Brain microvascular endothelial cell (primary cell): ENCODE results near the gene IQSEC1.
A peak's percentile ranks its signal among the peaks of the same experiment; 100 is the strongest.

Source experiments
- DNase-seq: peaks from one replicate; pipeline ENCODE4 v3.0.0-alpha.2; 2020
- H3K27ac ChIP-seq: fragments of 250-450 bp; sonication (Bioruptor Pico); 2 replicates; pipeline ENCODE4 v1.5.1; 2020; ENCODE audit warnings: mild to moderate bottlenecking, moderate library complexity
- H3K27me3 ChIP-seq: fragments of 250-450 bp; sonication (Bioruptor Pico); replicated peaks from 2 replicates; pipeline ENCODE4 v1.5.1; 2020; ENCODE audit warnings: mild to moderate bottlenecking
- H3K36me3 ChIP-seq: fragments of 250-450 bp; sonication (Bioruptor Pico); replicated peaks from 2 replicates; pipeline ENCODE4 v1.5.1; 2020; ENCODE audit warnings: mild to moderate bottlenecking
- H3K4me3 ChIP-seq: 2 replicates; pipeline ENCODE4 v1.5.1; 2011; ENCODE audit warnings: low read depth, mild to moderate bottlenecking, control low read depth, low read length, moderate library complexity
- in situ Hi-C: cut with HindIII; loops from 2 replicates; pipeline ENCODE4 v1.10.0; 2017; ENCODE audit warnings: low sequenced_read_pairs, low pct_ligation_motif_present
- TF ChIP-seq, protein P1 (sequence below): IDR thresholded peaks from 2 replicates; pipeline ENCODE4 v1.5.1; 2011; ENCODE audit warnings: low read depth, mild to moderate bottlenecking, moderate library complexity, low read length, control low read depth, inconsistent platforms; ENCODE audit errors: missing control alignments

The IQSEC1 gene

GRCh38 chr3:13073326-13074005, at the start of gene IQSEC1:
TSS of gene IQSEC1 (minus strand) at chr3:13073429. CDS start at chr3:13073014, 415 bp downstream.
- in situ Hi-C loops: no loop called here

GRCh38 chr3:13122081-13123012, 49.1 kb upstream of the IQSEC1 start:
- Histone ChIP-seq H3K36me3 (no peaks in the 10 kb centered on the region), H3K4me3 (no peak overlapping the region), H3K27ac (no peak overlapping the region), H3K27me3 (no peaks in the 10 kb centered on the region)
- in situ Hi-C loops: no loop called here
- DNase-seq: no peak
- TF ChIP-seq, protein P1, sequence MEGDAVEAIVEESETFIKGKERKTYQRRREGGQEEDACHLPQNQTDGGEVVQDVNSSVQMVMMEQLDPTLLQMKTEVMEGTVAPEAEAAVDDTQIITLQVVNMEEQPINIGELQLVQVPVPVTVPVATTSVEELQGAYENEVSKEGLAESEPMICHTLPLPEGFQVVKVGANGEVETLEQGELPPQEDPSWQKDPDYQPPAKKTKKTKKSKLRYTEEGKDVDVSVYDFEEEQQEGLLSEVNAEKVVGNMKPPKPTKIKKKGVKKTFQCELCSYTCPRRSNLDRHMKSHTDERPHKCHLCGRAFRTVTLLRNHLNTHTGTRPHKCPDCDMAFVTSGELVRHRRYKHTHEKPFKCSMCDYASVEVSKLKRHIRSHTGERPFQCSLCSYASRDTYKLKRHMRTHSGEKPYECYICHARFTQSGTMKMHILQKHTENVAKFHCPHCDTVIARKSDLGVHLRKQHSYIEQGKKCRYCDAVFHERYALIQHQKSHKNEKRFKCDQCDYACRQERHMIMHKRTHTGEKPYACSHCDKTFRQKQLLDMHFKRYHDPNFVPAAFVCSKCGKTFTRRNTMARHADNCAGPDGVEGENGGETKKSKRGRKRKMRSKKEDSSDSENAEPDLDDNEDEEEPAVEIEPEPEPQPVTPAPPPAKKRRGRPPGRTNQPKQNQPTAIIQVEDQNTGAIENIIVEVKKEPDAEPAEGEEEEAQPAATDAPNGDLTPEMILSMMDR: no peak

More at GRCh38 chr3:13073326-13074005, at the start of gene IQSEC1:
- DNase-seq: no peak
- Histone ChIP-seq H3K27me3 (peaks cover 52% of the 10 kb centered on the region), H3K36me3 (no peaks in the 10 kb centered on the region), H3K4me3 (no peak within 1 kb of the TSS), H3K27ac (no peak within 1 kb of the TSS)
- TF ChIP-seq, protein P1: no peak

- Histone ChIP-seq H3K36me3 (no peaks in the 10 kb centered on the region), H3K4me3 (no peak overlapping the region), H3K27ac (no peak overlapping the region), H3K27me3 (no peaks in the 10 kb centered on the region)
- TF ChIP-seq, protein P1: peak; percentile 3
- in situ Hi-C loops: no loop called here
- no peak for DNase-seq
Observed at GRCh38 chr3:13121553-13122001, 48.3 kb upstream of the IQSEC1 start.

- in situ Hi-C loops: no loop called here
- TF ChIP-seq, protein P1: no peak
- Histone ChIP-seq H3K27ac (no peak overlapping the region), H3K4me3 (no peak overlapping the region), H3K27me3 (no peaks in the 10 kb centered on the region), H3K36me3 (no peaks in the 10 kb centered on the region)
- no peak for DNase-seq
Observed at GRCh38 chr3:13120928-13121552, 47.8 kb upstream of the IQSEC1 start.

DNA sequence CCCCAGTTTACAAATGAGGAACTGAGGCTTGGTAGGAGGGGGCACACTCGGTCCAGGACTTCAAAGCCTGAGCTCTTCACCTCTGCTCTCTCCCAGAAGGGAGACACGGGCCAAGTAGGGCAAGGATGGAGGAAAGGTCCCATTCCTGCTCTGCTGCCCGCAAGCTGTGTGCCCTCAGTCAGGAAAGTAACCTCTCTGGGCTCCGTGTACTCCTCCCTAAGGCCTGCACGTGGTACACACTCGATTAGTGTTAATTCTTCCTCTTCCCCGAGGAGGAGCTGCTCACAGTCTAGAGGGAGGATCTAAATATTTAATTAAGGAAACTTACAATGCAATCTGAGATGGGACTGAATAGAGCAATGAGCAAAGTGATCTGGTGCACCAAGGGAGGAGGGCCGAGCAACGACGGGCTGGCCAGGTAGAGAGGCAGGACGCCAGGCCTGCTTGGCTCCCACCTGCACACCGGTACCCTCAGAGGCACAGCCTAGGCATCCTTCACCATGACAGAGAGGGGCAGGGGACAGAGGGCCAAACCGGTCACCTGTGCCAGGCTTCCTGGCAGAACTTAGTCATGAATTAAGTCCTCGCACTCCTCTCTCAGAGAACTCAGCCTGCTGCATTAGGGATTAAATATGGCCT, 47.2 kb upstream of the IQSEC1 start:
- no peak for DNase-seq
- no peak overlapping the region for H3K4me3 ChIP-seq
- in situ Hi-C loops: no loop called here
- no peak overlapping the region for H3K27ac ChIP-seq
- TF ChIP-seq, protein P1: no peak
- no peaks in the 10 kb centered on the region for H3K27me3 ChIP-seq
- H3K36me3 ChIP-seq: no peaks in the 10 kb centered on the region
